ENCODE results near the gene MBNL1.

Gene MBNL1

GRCh38 chr3:152229692-152230091, 39.0 kb upstream of the MBNL1 start:
- ChIA-PET CTCF (no interaction called here), POLR2A (no interaction called here)
- no peak for TF ChIP-seq FOXM1 (IDR thresholded peaks at IDR 0.05; ENCODE audit: borderline replicate concordance)
- no peak for DNase-seq (ENCODE audit: extremely low spot score)

- no peak for TF ChIP-seq FOXA1 (IDR thresholded peaks at IDR 0.05)
- ChIA-PET POLR2A (no interaction called here), CTCF (no interaction called here)
- DNase-seq (ENCODE audit: extremely low spot score), result no peak
Observed at GRCh38 chr3:152230370-152230769, 38.4 kb upstream of the MBNL1 start.

GRCh38 chr3:152232001-152232400, 36.7 kb upstream of the MBNL1 start:
- ChIA-PET POLR2A (no interaction called here), CTCF (no interaction called here)
- TF ChIP-seq TARDBP (IDR thresholded peaks at IDR 0.05) (no peak), ARNT (IDR thresholded peaks at IDR 0.05) (no peak), ELF4 (IDR thresholded peaks at IDR 0.05) (no peak), HDGF (IDR thresholded peaks at IDR 0.05; ENCODE audit: borderline replicate concordance) (no peak), NFRKB (IDR thresholded peaks at IDR 0.05) (no peak), FOXK2 (IDR thresholded peaks at IDR 0.05) (no peak), L3MBTL2 (conservative IDR thresholded peaks at IDR 0.05) (no peak), SUZ12 (IDR thresholded peaks at IDR 0.05) (no peak), CTBP1 (IDR thresholded peaks at IDR 0.05; ENCODE audit: borderline replicate concordance) (no peak), PKNOX1 (IDR thresholded peaks at IDR 0.05) (no peak), ZNF384 (IDR thresholded peaks at IDR 0.05) (no peak), FOXM1 (IDR thresholded peaks at IDR 0.05; ENCODE audit: borderline replicate concordance) (no peak), LEF1 (IDR thresholded peaks at IDR 0.05; ENCODE audit: borderline replicate concordance) (no peak), SP1 (IDR thresholded peaks at IDR 0.05) (no peak), BHLHE40 (IDR thresholded peaks at IDR 0.05; ENCODE audit: borderline replicate concordance) (no peak)
- no peak for DNase-seq (ENCODE audit: extremely low spot score)

GRCh38 chr3:152232679-152233078, 36.0 kb upstream of the MBNL1 start:
- POLR2A ChIA-PET, result no interaction called here
- CTCF ChIA-PET, result no interaction called here
- no peak for DNase-seq (ENCODE audit: extremely low spot score)
- TF ChIP-seq LEF1 (IDR thresholded peaks at IDR 0.05; ENCODE audit: borderline replicate concordance) (no peak), SP1 (IDR thresholded peaks at IDR 0.05) (no peak), SUZ12 (IDR thresholded peaks at IDR 0.05) (no peak), CTBP1 (IDR thresholded peaks at IDR 0.05; ENCODE audit: borderline replicate concordance) (no peak), HDGF (IDR thresholded peaks at IDR 0.05; ENCODE audit: borderline replicate concordance) (no peak), FOXA1 (IDR thresholded peaks at IDR 0.05) (no peak), BHLHE40 (IDR thresholded peaks at IDR 0.05; ENCODE audit: borderline replicate concordance) (no peak), ZNF384 (IDR thresholded peaks at IDR 0.05) (no peak), FOXM1 (IDR thresholded peaks at IDR 0.05; ENCODE audit: borderline replicate concordance) (no peak), FOXK2 (IDR thresholded peaks at IDR 0.05) (no peak), ARNT (IDR thresholded peaks at IDR 0.05) (no peak), PKNOX1 (IDR thresholded peaks at IDR 0.05) (no peak), NFRKB (IDR thresholded peaks at IDR 0.05) (no peak), TARDBP (IDR thresholded peaks at IDR 0.05) (no peak), L3MBTL2 (conservative IDR thresholded peaks at IDR 0.05) (no peak)

GRCh38 chr3:152234657-152235375, 33.9 kb upstream of the MBNL1 start:
- no peak for DNase-seq (ENCODE audit: extremely low spot score)
- CTCF ChIA-PET, result no interaction called here
- no peak for TF ChIP-seq FOXM1 (IDR thresholded peaks at IDR 0.05; ENCODE audit: borderline replicate concordance)
- no peak for TF ChIP-seq ELF4 (IDR thresholded peaks at IDR 0.05)
- TF ChIP-seq ZNF384 (IDR thresholded peaks at IDR 0.05), result no peak
- TF ChIP-seq TARDBP (IDR thresholded peaks at IDR 0.05), result no peak
- no peak for TF ChIP-seq ARNT (IDR thresholded peaks at IDR 0.05)
- no peak for TF ChIP-seq CTBP1 (IDR thresholded peaks at IDR 0.05; ENCODE audit: borderline replicate concordance)
- no peak for TF ChIP-seq FOXK2 (IDR thresholded peaks at IDR 0.05)
- POLR2A ChIA-PET, result no interaction called here

GRCh38 chr3:152235709-152236298, 32.9 kb upstream of the MBNL1 start:
- ChIA-PET POLR2A (no interaction called here), CTCF (no interaction called here)
- TF ChIP-seq TARDBP (IDR thresholded peaks at IDR 0.05) (no peak), L3MBTL2 (conservative IDR thresholded peaks at IDR 0.05) (no peak), PKNOX1 (IDR thresholded peaks at IDR 0.05) (no peak), FOXA1 (IDR thresholded peaks at IDR 0.05) (no peak), FOXK2 (IDR thresholded peaks at IDR 0.05) (no peak), FOXM1 (IDR thresholded peaks at IDR 0.05; ENCODE audit: borderline replicate concordance) (no peak), SUZ12 (IDR thresholded peaks at IDR 0.05) (no peak), HDGF (IDR thresholded peaks at IDR 0.05; ENCODE audit: borderline replicate concordance) (no peak), LEF1 (IDR thresholded peaks at IDR 0.05; ENCODE audit: borderline replicate concordance) (no peak), SP1 (IDR thresholded peaks at IDR 0.05) (no peak), NFRKB (IDR thresholded peaks at IDR 0.05) (no peak), ELF4 (IDR thresholded peaks at IDR 0.05) (no peak), ZNF384 (IDR thresholded peaks at IDR 0.05) (no peak), CTBP1 (IDR thresholded peaks at IDR 0.05; ENCODE audit: borderline replicate concordance) (no peak)
- DNase-seq (ENCODE audit: extremely low spot score), result no peak

Data from HEK293T (cell line).